Body of pancreas (tissue), 4 donors: ENCODE data around the gene VSTM4. TPM values are rescaled to one million over a fixed set of nuclear protein-coding genes. Genes with fewer than 3 reads are reported as not detected.

Source experiments
- ATAC-seq: fragments of 150-250 bp; one replicate; pipeline ENCODE4 v1.9.1; 2016
- DNase-seq, 4 donors: peaks; one replicate each; pipeline ENCODE4 v3.0.0-alpha.2; 2019
- H3K27ac ChIP-seq, 4 donors: fragments of 200-600 bp; sonication (generic); 1 replicate in 3 of 4; 2 replicates in 1 of 4; pipeline versions ENCODE4 v1.5.1 to v1.6.1; 2016 to 2019; ENCODE audit warnings: mild to moderate bottlenecking in 1 of 4, mixed read lengths in 1 of 4, moderate library complexity in 1 of 4
- H3K27me3 ChIP-seq, 2 donors: fragments of 200-600 bp; sonication (generic); one replicate each; pipeline ENCODE4 v1.6.0; 2016; ENCODE audit warnings: mild to moderate bottlenecking in 1 of 2
- H3K36me3 ChIP-seq, 2 donors: fragments of 200-600 bp; sonication (generic); replicated peaks in 1 of 2; 2 replicates each; pipeline ENCODE4 v1.5.1; 2016; ENCODE audit warnings: low read depth in 2 of 2; ENCODE audit not compliant: insufficient read depth in 1 of 2
- H3K4me1 ChIP-seq: fragments of 200-600 bp; sonication (generic); one replicate; pipeline ENCODE4 v1.6.0; 2016
- H3K4me3 ChIP-seq, 2 donors: fragments of 200-600 bp; sonication (generic); 1 replicate in 1 of 2; 2 replicates in 1 of 2; pipeline ENCODE4 v1.5.1; 2016 to 2019
- H3K9me3 ChIP-seq, 3 donors: fragments of 200-600 bp; sonication (generic); 1 replicate in 2 of 3; 2 replicates in 1 of 3; pipeline ENCODE4 v1.5.1; 2016
- POLR2A ChIP-seq, 3 donors: fragments of 450-650 bp; IDR thresholded peaks; one replicate each; pipeline ENCODE4 v1.6.1; 2016; ENCODE audit warnings: antibody characterized with exemption in 3 of 3, mild to moderate bottlenecking in 2 of 3
- WGBS, 2 donors: methylation state at CpG; one replicate each; pipeline ENCODE4 v1.1.5; 2017; 5-methylcytosine and 5-hydroxymethylcytosine counted together
- intact Hi-C: fragments of 100-400 bp; cut with DNase I; formaldehyde crosslinking; loops from one replicate; pipeline ENCODE4 v1.15.1; 2023
- total RNA-seq, 2 donors: library from RNA; depleted of rRNA; stranded (reverse); fragments of >200 nt; gene quantifications; one replicate each; pipeline ENCODE4 v1.1.0, GENCODE V29; 2016
- TF ChIP-seq, protein P1 (sequence below), 7 experiments: fragments of 450-650 bp in 4 of 7; fragments of 200-600 bp in 3 of 7; sonication (generic) in 3 of 7; IDR thresholded peaks; one replicate each; pipeline ENCODE4 v1.5.1; 2016 to 2019; ENCODE audit warnings: antibody characterized with exemption in 7 of 7

Gene VSTM4
- total RNA-seq, 2 donors from 2014 or later: 3.4 to 5.6 TPM

- TF ChIP-seq POLR2A (IDR thresholded peaks at IDR 0.05): no peak
- TF ChIP-seq, protein P1, sequence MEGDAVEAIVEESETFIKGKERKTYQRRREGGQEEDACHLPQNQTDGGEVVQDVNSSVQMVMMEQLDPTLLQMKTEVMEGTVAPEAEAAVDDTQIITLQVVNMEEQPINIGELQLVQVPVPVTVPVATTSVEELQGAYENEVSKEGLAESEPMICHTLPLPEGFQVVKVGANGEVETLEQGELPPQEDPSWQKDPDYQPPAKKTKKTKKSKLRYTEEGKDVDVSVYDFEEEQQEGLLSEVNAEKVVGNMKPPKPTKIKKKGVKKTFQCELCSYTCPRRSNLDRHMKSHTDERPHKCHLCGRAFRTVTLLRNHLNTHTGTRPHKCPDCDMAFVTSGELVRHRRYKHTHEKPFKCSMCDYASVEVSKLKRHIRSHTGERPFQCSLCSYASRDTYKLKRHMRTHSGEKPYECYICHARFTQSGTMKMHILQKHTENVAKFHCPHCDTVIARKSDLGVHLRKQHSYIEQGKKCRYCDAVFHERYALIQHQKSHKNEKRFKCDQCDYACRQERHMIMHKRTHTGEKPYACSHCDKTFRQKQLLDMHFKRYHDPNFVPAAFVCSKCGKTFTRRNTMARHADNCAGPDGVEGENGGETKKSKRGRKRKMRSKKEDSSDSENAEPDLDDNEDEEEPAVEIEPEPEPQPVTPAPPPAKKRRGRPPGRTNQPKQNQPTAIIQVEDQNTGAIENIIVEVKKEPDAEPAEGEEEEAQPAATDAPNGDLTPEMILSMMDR (IDR thresholded peaks at IDR 0.05): no peak
- no peak overlapping the region for H3K27ac ChIP-seq
- H3K4me1 ChIP-seq: no peaks in the 10 kb centered on the region
- no peak overlapping the region for H3K4me3 ChIP-seq
- intact Hi-C loops: no loop called here
- H3K9me3 ChIP-seq: no peaks in the 10 kb centered on the region
- DNase-seq (peak in 1 of 4 donors; percentile 17), ATAC-seq (no peak)
- H3K36me3 ChIP-seq: no peaks in the 10 kb centered on the region
- 69 to 82% methylated on average over 7 of the region's 7 CpGs for WGBS, 2 donors
- H3K27me3 ChIP-seq: no peaks in the 10 kb centered on the region
Observed at GRCh38 chr10:49138361-49138891, 23.1 kb upstream of the VSTM4 start.

DNA sequence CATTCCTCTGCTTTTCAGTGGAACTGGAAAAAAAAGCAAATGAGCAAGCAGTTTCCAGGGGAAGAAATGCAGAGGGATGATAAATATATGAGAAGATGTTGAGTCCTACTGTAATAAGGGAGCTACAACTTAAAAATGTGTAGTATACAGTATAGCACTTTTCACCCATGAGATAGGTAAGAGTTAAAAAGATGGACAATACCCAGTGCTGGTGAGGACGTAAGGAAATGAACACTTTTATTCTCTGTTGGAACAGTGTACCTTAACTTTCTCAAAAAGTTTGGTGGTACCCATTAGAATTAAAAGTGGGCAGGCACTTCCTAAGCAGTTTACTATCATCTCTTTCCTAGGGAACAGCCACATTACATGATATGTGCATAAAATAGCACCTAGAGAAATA, 21.2 kb upstream of the VSTM4 start:
- intact Hi-C loops: no loop called here
- TF ChIP-seq, protein P1 (IDR thresholded peaks at IDR 0.05): no peak
- no peak for TF ChIP-seq POLR2A (IDR thresholded peaks at IDR 0.05)
- ATAC-seq (no peak), DNase-seq (no peak)
- Histone ChIP-seq H3K27me3 (no peaks in the 10 kb centered on the region), H3K9me3 (no peaks in the 10 kb centered on the region), H3K36me3 (no peaks in the 10 kb centered on the region), H3K4me3 (no peak overlapping the region), H3K4me1 (no peaks in the 10 kb centered on the region), H3K27ac (no peak overlapping the region)
- 32 to 56% methylated on average over 1 of the region's 1 CpG for WGBS, 2 donors

- Histone ChIP-seq H3K9me3 (no peaks in the 10 kb centered on the region), H3K27me3 (no peaks in the 10 kb centered on the region), H3K36me3 (no peaks in the 10 kb centered on the region), H3K4me3 (no peak overlapping the region), H3K4me1 (no peaks in the 10 kb centered on the region), H3K27ac (no peak overlapping the region)
- DNase-seq: no peak
- intact Hi-C loops: no loop called here
- no peak for ATAC-seq
- TF ChIP-seq, protein P1 (IDR thresholded peaks at IDR 0.05): no peak
- WGBS, 2 donors: 52 to 56% methylated on average over 9 of the region's 9 CpGs
Observed at GRCh38 chr10:49135575-49136313, 20.4 kb upstream of the VSTM4 start.

GRCh38 chr10:49134327-49134726, 19.0 kb upstream of the VSTM4 start:
- no peaks in the 10 kb centered on the region for H3K9me3 ChIP-seq
- no peak overlapping the region for H3K27ac ChIP-seq
- TF ChIP-seq, protein P1 (IDR thresholded peaks at IDR 0.05): no peak
- no peak for TF ChIP-seq POLR2A (IDR thresholded peaks at IDR 0.05)
- H3K4me3 ChIP-seq: no peak overlapping the region
- intact Hi-C loops: no loop called here
- DNase-seq (no peak), ATAC-seq (no peak)
- no peaks in the 10 kb centered on the region for H3K36me3 ChIP-seq
- no peaks in the 10 kb centered on the region for H3K4me1 ChIP-seq
- H3K27me3 ChIP-seq: no peaks in the 10 kb centered on the region
- 36 to 43% methylated on average over 3 of the region's 3 CpGs for WGBS, 2 donors
